Kidney (tissue), 14 donors: ENCODE measurements around the gene MTHFSD. TPM values are rescaled to one million over a fixed set of nuclear protein-coding genes. Genes with fewer than 3 reads are reported as not detected.

Experiments used
- DNase-seq, 5 donors: peaks; one replicate each; pipeline ENCODE4 v3.0.0-alpha.2; 2013 to 2020
- FAIRE-seq: peaks from 2 replicates; lab custom pipeline; 2012; peaks lifted over from hg19 to GRCh38; lab: Jason Lieb, UNC
- H3K27ac ChIP-seq, 2 donors: one replicate each; pipeline ENCODE4 v1.7.0; 2013; ENCODE audit warnings: low read depth in 2 of 2, low read length in 2 of 2, inconsistent platforms in 1 of 2
- H3K27me3 ChIP-seq: one replicate; pipeline ENCODE4 v1.7.1; 2013; ENCODE audit warnings: low read length, inconsistent platforms; ENCODE audit not compliant: control insufficient read depth, insufficient read depth
- H3K36me3 ChIP-seq, 3 donors: one replicate each; pipeline versions ENCODE4 v1.7.0 to v1.7.1; 2013; ENCODE audit warnings: low read length in 3 of 3, control low read depth in 1 of 3, inconsistent platforms in 1 of 3; ENCODE audit not compliant: insufficient read depth in 3 of 3, control insufficient read depth in 2 of 3
- H3K4me1 ChIP-seq, 3 donors: one replicate each; pipeline versions ENCODE4 v1.7.0 to v1.7.1; 2013; ENCODE audit warnings: low read length in 3 of 3, inconsistent platforms in 1 of 3, low read depth in 1 of 3; ENCODE audit not compliant: control insufficient read depth in 2 of 3, insufficient read depth in 2 of 3
- H3K4me3 ChIP-seq, 3 donors: one replicate each; pipeline versions ENCODE4 v1.7.0 to v1.8.1; 2013; ENCODE audit warnings: low read length in 3 of 3, control low read depth in 1 of 3, inconsistent platforms in 1 of 3
- H3K9ac ChIP-seq, 3 donors: one replicate each; pipeline versions ENCODE4 v1.7.0 to v1.7.1; 2013; ENCODE audit warnings: low read length in 3 of 3, control low read depth in 1 of 3, inconsistent platforms in 1 of 3
- H3K9me3 ChIP-seq, 3 donors: one replicate each; pipeline versions ENCODE4 v1.7.0 to v1.7.1; 2013; ENCODE audit warnings: low read length in 3 of 3, control low read depth in 1 of 3, inconsistent platforms in 1 of 3; ENCODE audit not compliant: control insufficient read depth in 2 of 3, insufficient read depth in 1 of 3
- CTCF ChIP-seq: IDR thresholded peaks from 3 replicates; pipeline ENCODE4 v1.5.1; 2012; ENCODE audit warnings: mild to moderate bottlenecking, moderate library complexity, borderline replicate concordance; ENCODE audit not compliant: insufficient read depth; ENCODE audit errors: extremely low read depth
- intact Hi-C: fragments of 100-400 bp; cut with DNase I; formaldehyde crosslinking; loops from one replicate; pipeline ENCODE4 v1.11.1; 2022
- polyA plus RNA-seq: library from polyadenylated mRNA; stranded (reverse); fragments of 350-450 nt; fragmentation: Illumina TruSeq; extraction: RNeasy Lipid Tissue Mini Kit (QIAGEN cat#74804); gene quantifications from one replicate; pipeline ENCODE4 v1.2.3, GENCODE V29; 2014; ENCODE audit warnings: low read depth, low replicate concordance; ENCODE audit not compliant: insufficient read depth
- total RNA-seq: library from RNA; stranded (reverse); fragmentation: NEBNext Ultra II Directional; extraction: Animal tissue kit (Norgen Biotek cat#: 25700); gene quantifications from one replicate; pipeline ENCODE4 v1.2.1, GENCODE V29; 2021
- donor health status: control.
- donor health status: control.
- donor health status: control.
- donor health status: control.
- donor health status: control.
- donor health status: DM: yes; HTN: yes; CAD: no.
- donor health status: Normal renal cell carcinoma (clear cell type).

MTHFSD gene
- total and polyA plus RNA-seq, 2 donors from 2014 or later: 11.3 to 26.2 TPM

DNA sequence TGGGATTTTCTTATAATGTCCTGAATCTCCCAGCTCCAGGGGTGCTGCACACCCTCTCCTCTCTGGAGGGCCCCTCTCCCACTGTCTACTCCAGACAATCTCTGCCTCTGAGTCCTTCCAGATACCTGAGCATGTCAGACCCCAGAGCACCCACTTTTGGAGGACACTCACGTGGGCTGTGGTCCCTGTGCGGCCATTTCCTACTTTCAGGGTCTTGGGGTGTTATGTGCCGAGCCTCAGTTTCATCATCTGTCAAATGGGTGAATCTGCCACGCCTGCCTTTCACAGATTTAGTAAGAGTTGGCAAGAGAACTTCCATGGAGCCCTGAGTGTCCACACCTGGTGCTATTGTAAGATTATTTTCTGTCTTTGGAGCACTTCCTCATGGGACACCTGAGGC is 19.6 kb upstream of the MTHFSD start:
- Histone ChIP-seq H3K9me3 (no peaks in the 10 kb centered on the region), H3K9ac (no peak overlapping the region), H3K27ac (no peak overlapping the region), H3K4me1 (peaks cover 0 to 10% (median 2%) of the 10 kb centered on the region in 3 donors), H3K36me3 (peaks cover 0 to 2% (median 0%) of the 10 kb centered on the region in 3 donors), H3K4me3 (no peak overlapping the region), H3K27me3 (peaks cover 2% of the 10 kb centered on the region)
- TF ChIP-seq CTCF: no peak
- intact Hi-C loops: no loop called here
- DNase-seq (no peak), FAIRE-seq (no peak)

DNA sequence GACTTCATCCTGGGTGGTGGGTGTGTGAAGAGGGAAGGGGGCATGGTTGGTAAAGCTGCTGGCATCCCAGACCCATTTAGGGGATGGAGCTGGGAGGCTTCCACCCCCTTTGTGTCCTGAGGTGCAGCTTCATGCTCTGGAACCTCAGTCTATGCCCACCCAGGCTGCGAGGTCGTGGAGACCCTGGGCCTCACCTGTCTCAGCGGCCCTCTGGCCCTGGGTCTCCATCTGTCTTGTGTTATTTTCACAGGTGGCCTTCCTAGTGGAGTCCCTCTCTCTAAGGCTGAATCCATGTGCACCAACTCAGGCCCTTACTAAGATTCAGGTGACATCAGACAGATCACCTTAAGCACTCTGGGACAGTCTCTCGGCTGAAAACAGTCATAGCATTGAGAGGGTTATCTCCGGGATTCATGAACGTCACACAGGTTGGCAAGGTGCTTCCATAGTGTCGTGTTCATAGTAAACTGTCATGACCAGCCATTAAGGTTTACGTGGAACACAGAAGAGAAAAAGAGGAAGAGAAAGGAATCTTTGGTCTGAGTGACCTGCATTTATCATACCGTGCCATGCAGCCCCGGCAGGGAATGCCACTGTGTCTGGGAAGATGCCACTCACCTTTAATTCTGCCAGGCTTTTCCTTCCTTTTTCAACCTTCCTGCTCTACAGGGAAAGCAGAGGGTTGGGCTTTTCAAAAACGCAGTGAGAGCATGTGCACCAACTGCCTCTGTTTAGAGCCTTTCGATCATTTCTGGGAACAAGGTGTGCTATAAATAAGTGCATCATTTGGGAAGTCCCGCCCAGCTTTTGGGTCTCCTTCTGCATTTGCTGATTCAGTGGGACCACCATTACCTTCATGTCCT is 18.8 kb upstream of the MTHFSD start:
- TF ChIP-seq CTCF: no peak
- Histone ChIP-seq H3K9ac (no peak overlapping the region), H3K27ac (peak overlapping the region; percentile 11 to 48), H3K9me3 (no peaks in the 10 kb centered on the region), H3K4me3 (no peak overlapping the region), H3K27me3 (peaks cover 3% of the 10 kb centered on the region), H3K36me3 (peaks cover 0 to 2% (median 0%) of the 10 kb centered on the region in 3 donors), H3K4me1 (peaks cover 0 to 10% (median 2%) of the 10 kb centered on the region in 3 donors)
- FAIRE-seq (no peak), DNase-seq (peak in 1 of 5 donors; percentile 19)
- intact Hi-C loops: no loop called here

GRCh38 chr16:86573215-86573614 is 18.2 kb upstream of the MTHFSD start:
- Histone ChIP-seq H3K27ac (peak overlapping the region; percentile 48 to 51), H3K4me3 (no peak overlapping the region), H3K4me1 (peaks cover 0 to 10% (median 2%) of the 10 kb centered on the region in 3 donors), H3K9ac (no peak overlapping the region), H3K27me3 (peaks cover 3% of the 10 kb centered on the region), H3K36me3 (peaks cover 0 to 2% (median 0%) of the 10 kb centered on the region in 3 donors), H3K9me3 (no peaks in the 10 kb centered on the region)
- DNase-seq: peak in 2 of 5 donors; percentile 12 to 33
- no peak for FAIRE-seq
- TF ChIP-seq CTCF: no peak
- intact Hi-C loops: no loop called here
